ENCODE results near the gene CHST6.
A peak's percentile ranks its signal among the peaks of the same experiment; 100 is the strongest.

DNA sequence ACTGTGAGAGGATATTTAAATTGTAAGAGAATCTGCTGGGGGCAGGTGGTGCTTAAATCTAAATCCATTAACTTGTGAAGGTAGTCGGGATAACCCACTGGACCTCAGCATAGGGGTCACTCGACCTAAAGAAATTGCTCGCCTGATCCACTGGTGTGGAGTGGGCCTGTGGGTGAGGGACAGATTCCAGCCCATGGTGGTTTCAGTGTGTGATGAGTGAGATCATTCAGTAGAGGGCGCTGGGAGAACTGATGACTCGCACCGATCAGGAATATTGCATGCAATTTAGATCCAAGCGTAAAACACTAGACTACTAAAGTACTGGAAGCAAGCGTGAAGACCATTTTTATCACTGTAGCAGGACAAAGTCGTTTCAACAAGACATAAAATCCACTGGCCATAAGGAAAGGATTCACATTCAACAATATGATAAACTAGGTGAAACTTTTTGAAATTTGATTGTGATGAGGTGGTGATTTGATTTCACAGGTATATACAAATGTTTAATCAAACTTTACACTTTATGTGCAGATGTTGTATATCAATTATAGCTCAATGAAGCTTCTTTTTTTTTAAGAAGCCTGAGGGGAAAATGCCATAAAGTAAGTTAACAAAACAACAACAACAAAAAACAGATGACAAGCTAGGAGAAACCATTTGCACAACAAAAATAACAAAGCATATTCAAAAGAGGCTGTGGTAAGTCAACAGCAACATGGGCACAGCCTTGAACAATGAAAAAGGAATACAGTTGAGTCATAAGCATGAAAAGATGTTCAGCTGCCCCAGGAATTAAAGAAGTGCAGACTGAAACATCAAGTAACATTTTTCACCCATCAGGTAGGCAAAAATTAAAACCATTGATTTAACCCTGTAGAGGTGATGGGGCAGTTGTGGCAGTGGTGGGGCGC lies 23.3 kb downstream of the CHST6 start:
- TF ChIP-seq, protein P1, sequence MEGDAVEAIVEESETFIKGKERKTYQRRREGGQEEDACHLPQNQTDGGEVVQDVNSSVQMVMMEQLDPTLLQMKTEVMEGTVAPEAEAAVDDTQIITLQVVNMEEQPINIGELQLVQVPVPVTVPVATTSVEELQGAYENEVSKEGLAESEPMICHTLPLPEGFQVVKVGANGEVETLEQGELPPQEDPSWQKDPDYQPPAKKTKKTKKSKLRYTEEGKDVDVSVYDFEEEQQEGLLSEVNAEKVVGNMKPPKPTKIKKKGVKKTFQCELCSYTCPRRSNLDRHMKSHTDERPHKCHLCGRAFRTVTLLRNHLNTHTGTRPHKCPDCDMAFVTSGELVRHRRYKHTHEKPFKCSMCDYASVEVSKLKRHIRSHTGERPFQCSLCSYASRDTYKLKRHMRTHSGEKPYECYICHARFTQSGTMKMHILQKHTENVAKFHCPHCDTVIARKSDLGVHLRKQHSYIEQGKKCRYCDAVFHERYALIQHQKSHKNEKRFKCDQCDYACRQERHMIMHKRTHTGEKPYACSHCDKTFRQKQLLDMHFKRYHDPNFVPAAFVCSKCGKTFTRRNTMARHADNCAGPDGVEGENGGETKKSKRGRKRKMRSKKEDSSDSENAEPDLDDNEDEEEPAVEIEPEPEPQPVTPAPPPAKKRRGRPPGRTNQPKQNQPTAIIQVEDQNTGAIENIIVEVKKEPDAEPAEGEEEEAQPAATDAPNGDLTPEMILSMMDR (IDR thresholded peaks at IDR 0.05) = peak; percentile 57 to 84 (median 73)
- no peak for TF ChIP-seq POLR2A (IDR thresholded peaks at IDR 0.05)
- TF ChIP-seq EP300 (IDR thresholded peaks at IDR 0.05) = no peak
